Measurements from ENCODE around the gene DCST2.
A peak's percentile ranks its signal among the peaks of the same experiment; 100 is the strongest.

DCST2 gene

GRCh38 chr1:155026588-155026987 lies 7.0 kb downstream of the DCST2 start:
- no peak for DNase-seq (ENCODE audit: low read depth in 3 of 3)

DNA sequence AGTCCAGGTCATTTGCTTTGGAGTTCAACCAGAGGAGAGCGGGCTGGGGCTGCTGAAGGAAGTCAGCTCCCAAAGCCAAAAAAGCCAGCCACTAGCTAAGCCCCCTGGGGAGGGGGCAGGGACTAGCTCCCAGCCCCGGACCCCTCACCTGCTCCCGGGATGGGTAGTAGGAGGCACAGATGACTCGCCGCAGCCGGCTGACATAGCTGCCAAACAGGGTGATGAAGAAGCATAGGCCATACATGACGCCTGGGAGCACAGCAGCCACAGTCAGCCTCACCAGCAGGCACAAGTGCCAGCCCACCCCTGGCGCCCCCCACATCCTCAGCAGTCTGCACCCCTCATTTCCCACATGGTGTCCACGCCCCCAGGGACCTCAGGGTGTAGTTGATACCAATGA lies 7.4 kb downstream of the DCST2 start:
- no peak for DNase-seq (ENCODE audit: low read depth in 3 of 3)

GRCh38 chr1:155024315-155024714 lies 9.3 kb downstream of the DCST2 start:
- no peak for DNase-seq (ENCODE audit: low read depth in 3 of 3)

DNA sequence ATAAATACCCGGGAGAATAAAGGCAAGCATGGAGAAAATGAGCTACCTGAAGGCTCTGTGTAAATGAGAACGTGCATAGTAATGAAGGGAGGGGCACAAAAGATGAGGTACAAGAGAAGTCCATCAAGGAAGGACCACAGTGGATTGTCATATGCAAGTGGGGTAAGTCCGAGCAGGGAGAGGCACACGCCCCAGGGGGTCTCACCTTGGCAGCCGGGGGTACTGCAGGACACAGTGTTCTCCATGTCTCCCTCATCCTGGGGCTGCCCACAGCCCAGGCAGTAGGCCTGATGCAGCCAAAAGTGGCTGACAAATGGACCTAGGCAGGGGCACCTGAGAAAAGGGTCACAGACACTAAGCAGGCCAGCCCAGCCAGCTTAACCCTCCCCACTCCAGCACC lies 10.0 kb downstream of the DCST2 start:
- DNase-seq (ENCODE audit: low read depth in 3 of 3): no peak

GRCh38 chr1:155022927-155023236 lies 10.7 kb downstream of the DCST2 start:
- no peak for DNase-seq (ENCODE audit: low read depth in 3 of 3)

- DNase-seq (ENCODE audit: low read depth in 3 of 3): no peak
Observed at GRCh38 chr1:155022136-155022926, 11.2 kb downstream of the DCST2 start.

GRCh38 chr1:155019377-155020245 lies 14.0 kb downstream of the DCST2 start:
- DNase-seq (ENCODE audit: low read depth in 3 of 3): no peak

DNA sequence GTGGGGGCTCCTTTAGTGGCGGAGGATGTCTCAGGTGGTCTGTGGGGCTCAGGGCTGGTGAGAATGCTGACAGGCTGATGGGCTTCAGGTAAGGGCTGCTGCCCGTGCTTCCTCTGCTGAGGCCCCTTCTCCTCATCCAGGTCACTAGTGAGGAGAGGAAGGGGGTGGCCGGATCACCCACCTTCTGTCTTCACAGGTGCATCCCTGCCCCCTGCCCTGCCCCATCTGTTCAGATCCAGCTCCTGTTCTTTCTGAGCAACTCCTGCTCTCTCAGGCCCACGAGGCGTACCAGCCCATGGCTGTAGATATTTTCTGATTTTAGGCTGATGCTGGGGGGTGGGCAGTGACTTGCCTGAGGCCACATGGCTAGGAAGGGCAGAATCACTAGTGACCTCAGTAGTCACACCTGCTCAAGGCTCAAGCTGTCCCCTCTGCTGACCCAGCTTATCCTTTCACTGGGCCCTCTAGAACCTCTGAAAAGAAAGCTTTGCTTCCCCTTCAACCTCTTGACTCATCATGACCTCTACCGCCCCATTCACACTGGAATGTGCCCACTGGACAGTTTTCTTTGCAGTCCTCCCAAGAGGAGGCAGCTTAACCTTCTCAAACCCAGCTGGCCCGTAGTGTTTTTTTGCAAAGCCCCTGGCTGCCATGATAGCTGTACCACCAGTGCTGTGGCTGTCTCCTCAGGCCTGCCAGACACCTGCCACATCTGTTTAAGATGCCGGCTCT lies 14.8 kb downstream of the DCST2 start:
- DNase-seq (ENCODE audit: low read depth in 3 of 3): no peak

DNA sequence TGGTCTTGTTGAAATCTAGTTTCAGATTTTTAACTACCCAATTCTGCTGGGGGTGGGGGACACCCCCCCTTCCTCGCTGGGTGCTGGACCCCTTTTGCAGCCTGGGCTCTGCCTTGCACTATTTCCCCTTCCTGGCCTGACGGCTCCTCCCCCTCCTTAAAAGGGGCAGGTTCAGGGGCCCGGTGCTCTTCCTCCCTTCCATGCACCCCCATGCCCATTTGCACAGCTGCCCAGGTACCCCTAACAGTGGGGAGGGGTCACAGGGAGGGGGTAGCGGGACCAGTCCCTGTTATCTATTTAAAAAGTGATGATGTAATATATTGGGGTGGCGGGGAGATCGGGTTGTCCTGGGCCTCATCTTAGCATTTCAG lies 15.7 kb downstream of the DCST2 start:
- no peak for DNase-seq (ENCODE audit: low read depth in 3 of 3)

DNA sequence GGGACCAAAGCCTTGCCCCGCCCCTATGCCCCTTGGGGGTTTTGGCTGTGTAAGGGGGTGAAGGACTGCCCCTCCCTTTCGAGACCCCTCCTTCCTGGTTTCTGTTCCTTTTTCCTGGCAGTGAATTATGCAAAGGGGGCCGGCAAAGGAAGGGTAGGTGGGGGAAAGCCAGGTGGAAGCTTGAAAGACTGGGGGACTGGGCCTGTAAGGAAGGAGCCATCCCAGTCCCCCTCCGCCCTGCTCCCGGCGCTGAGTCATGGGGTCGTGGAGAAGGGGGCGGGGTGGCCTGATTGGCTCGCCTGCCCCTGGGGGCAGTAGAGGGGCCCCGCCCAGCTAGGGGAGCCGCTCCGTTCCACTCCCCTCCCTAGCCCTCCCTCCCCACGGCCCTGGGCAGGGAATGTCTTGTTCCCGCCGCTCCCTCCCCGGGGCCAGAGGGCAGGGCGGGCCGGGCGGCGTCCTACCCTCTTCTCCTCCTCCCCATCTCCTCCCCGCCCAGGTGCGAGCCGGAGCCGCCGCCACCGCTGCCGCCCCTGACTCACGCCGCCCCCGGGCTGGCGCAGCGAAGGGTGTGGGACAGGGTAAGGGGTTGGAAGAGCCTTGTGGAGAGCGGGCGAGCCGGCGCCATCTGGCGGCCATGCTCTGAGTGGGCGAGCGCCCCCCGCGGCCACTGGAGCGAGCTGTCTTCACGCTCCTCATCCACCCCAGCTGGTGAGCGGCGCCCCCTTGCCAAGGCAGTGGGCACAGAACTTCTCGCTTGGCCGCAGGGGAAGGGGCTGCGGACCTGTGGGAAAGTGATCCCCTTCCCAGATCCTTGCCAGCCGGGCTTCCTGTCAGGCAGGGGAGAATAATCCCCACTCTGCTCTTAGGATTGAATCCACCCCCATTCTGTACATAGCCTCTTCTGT lies 16.3 kb downstream of the DCST2 start:
- peak; percentile 87 to 93 (median 90) for DNase-seq (ENCODE audit: low read depth in 3 of 3)

DNA sequence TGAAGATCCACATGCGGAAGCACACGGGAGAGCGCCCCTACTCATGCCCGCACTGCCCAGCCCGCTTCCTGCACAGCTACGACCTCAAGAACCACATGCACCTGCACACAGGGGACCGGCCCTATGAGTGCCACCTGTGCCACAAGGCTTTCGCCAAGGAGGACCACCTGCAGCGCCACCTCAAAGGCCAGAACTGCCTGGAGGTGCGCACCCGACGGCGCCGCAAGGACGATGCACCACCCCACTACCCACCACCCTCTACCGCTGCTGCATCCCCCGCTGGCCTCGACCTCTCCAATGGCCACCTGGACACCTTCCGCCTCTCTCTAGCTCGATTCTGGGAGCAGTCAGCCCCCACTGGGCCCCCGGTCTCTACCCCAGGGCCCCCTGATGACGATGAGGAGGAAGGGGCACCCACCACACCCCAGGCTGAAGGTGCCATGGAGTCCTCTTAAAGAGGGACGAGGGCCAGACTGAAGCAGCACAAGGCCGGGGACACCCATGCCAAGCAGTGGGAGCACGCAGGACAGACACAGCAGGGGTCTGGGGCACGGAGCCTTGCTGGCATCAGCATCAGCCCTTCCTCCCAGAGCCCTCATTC lies 17.2 kb downstream of the DCST2 start:
- no peak for DNase-seq (ENCODE audit: low read depth in 3 of 3)

DNA sequence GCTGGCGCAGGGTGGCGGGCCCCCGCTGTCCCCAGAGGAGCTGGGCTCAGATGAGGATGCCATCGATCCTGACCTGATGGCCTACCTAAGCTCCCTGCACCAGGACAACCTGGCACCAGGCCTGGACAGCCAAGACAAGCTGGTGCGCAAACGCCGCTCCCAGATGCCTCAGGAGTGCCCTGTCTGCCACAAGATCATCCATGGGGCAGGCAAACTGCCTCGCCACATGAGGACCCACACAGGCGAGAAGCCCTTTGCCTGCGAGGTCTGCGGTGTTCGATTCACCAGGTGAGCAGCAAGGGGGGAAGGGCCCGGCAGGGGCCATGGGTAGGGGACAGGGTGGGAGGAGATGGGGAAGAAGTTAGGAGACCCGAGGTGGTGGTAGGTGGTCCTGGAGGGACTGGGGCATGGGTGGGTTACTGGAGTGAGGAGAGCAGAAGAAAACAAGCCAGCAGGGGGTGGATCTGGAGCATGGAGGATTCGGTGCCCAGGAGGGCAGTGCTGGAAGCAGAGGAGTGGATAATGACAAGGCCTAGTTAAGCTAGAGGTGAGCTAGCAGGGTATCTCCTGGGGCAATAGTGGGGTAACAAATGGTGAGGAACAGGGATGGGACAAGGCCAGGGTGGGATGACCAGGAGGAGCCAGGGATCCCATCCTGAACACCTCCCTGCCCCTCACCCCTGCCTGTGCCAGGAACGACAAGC lies 17.9 kb downstream of the DCST2 start:
- no peak for DNase-seq (ENCODE audit: low read depth in 3 of 3)

DNA sequence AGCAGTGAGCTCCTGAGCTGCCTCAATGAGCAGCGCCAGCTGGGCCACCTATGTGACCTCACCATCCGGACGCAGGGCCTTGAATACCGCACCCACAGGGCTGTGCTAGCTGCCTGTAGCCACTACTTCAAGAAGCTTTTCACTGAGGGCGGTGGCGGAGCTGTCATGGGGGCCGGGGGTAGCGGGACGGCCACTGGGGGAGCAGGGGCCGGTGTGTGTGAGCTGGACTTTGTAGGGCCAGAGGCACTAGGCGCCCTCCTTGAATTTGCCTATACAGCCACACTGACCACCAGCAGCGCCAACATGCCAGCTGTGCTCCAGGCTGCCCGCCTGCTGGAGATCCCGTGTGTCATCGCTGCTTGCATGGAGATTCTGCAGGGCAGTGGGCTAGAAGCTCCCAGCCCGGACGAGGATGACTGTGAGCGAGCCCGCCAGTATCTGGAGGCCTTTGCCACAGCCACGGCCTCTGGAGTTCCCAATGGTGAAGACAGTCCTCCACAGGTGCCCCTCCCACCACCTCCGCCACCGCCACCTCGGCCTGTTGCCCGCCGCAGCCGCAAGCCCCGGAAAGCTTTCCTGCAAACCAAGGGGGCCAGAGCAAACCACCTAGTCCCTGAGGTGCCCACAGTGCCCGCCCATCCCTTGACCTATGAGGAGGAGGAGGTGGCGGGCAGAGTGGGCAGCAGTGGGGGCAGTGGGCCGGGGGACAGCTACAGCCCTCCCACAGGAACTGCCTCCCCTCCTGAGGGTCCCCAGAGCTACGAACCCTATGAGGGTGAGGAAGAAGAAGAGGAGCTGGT lies 18.7 kb downstream of the DCST2 start:
- DNase-seq (ENCODE audit: low read depth in 3 of 3): no peak

- no peak for DNase-seq (ENCODE audit: low read depth in 3 of 3)
Observed at GRCh38 chr1:155013632-155014031, 19.9 kb downstream of the DCST2 start.

DNA sequence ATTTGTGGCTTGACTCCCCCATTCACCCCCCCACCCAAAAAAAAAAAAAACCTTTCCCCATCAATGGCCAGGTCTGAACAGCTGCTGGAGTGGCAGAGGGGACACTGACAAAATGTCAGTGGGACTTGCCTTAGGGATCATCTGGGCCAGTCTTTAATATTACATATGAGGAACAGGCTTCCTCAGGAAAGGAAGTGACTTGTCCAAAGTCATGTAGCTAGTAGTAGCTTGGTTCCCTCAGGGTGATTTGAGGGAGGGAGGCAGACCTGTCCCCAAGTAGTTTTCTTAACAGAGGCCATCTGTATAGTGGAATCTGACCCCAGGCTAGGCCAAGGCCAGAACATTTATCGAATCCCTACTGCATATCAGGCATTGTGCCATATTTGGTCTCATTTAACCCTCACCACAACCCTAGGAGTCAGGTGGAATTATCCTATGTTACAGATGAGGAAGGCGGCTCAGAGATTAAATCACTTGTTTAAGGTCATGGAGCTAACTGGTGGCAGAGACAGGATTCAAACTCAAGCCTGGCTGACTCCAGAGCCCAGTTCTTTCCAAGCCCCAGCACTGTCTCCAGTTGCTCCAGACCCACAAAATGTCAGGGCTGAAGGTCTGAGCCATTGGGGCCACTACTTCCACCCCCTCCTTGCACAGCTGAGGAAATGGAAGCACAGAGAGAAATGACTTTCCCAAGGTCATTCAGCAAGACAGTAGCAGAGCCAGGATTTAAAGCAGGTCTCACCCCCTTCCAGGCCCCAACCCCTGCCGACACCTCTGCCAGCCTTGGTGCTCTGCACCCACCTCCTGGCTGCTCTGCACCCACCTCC lies 20.6 kb downstream of the DCST2 start:
- no peak for DNase-seq (ENCODE audit: low read depth in 3 of 3)

- no peak for DNase-seq (ENCODE audit: low read depth in 3 of 3)
Observed at GRCh38 chr1:155012026-155012546, 21.5 kb downstream of the DCST2 start.

GRCh38 chr1:155011437-155012025 lies 22.1 kb downstream of the DCST2 start:
- no peak for DNase-seq (ENCODE audit: low read depth in 3 of 3)

DNA sequence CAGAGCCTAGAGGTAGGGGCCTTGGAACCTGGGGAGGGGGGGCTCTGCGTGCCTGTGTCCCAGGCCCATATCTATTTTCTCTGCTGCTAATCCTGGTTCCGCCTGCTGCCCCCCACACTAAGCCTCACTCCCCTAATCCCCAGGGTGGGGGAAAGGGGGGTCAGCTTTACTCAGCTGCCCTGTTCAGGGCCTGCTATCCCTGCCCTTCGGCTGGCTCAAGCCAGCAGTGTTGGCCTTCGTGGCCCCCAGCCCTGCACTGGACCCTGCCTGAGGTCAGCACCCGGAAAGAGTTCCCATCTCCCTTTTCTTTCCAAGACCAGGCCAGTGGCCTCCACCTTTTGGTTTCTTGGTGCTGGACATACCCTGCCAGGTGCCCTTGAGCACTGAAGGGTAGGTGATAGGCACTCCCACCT lies 22.6 kb downstream of the DCST2 start:
- DNase-seq (ENCODE audit: low read depth in 3 of 3): no peak
